Measurements from ENCODE around the gene GLT6D1.
"Not testable (repeated sequence)": the region's sequence is repeated elsewhere in the genome, so short reads cannot be mapped to it uniquely, and the experiment has no call there.

GLT6D1 gene, protein sequence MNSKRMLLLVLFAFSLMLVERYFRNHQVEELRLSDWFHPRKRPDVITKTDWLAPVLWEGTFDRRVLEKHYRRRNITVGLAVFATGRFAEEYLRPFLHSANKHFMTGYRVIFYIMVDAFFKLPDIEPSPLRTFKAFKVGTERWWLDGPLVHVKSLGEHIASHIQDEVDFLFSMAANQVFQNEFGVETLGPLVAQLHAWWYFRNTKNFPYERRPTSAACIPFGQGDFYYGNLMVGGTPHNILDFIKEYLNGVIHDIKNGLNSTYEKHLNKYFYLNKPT

DNA sequence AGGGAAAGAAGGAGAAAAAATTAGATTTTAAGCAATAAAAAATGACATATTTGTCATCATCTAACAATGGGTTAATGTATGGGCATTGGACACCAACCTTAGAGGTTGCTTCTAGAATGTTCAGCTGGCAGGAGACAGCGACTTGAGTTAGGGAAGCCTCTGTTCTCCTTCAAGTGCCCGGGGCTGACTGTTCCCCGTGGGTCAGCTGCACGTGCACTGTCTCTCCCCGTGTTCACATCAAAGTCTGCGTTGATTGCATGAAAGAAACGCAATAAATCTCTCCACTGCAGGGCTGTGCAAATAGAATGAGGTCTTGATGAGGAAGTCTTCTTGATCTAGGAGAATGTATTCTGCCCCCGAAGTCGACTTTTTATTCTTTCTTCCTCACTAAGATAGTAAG is at the start of gene GLT6D1:
Gene GLT6D1 (minus strand): TSS at position 345 of the 400 bp plus-strand sequence. CDS start 353 bp downstream, outside the sequence.
- DNase-seq (ENCODE audit: low read depth, low spot score): no peak

GRCh38 chr9:135689011-135689410 is 49.7 kb upstream of the GLT6D1 start:
- no peak for DNase-seq (ENCODE audit: low read depth, low spot score)

DNA sequence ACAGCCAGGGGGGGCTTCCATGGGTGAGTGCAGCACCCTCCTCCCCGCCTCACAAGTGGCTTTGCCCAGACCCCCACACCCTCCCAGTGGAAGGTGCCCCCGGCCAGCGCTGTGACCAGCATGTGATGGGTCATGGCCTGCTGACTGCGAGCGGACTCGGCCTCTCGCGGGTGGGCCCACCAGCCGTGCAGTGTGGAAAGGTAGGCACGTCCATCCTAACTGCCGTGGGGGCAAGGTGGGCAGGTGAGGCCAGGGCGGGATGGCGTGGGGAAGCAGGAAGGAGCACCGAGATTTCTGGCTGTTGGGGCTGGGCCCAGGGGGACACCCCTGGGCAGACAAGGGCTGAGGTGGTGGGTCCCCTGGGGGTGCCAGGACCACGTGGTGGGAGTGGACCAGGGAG is 47.9 kb upstream of the GLT6D1 start:
- DNase-seq (ENCODE audit: low read depth, low spot score): no peak

GRCh38 chr9:135684691-135685090 is 45.4 kb upstream of the GLT6D1 start:
- no peak for DNase-seq (ENCODE audit: low read depth, low spot score)

DNA sequence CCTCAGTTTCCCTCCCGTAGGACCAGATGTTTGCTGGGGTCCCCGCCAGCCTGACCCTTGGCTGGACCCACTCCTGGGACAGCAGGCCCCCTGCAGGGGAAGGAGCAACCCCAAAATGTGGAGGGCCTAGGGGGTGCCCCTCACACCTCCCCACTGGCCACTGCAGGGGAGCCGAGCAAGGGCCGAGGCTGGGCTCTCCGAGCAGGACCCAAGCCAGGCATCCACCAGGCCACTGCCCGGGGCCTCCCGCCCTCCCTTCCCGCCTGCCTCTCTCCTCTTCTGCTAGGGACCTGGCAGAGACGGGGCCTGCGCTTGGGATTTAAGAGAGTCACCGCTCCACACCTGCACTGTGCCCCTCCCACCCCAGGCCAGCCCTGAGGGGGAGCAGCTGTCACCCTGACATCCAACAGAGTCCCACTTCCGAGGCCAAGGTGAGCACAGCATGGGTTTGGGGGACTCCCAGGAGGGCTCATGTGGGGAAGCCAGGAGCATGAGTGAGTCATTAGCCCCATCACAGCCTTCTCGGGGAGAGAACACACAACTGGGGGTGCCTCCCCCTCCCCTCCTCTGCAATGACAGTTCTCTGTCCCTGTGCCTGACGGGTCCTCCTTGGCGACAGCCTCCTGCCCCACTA is 44.2 kb upstream of the GLT6D1 start:
- DNase-seq (ENCODE audit: low read depth, low spot score): no peak

- no peak for DNase-seq (ENCODE audit: low read depth, low spot score)
Measured at GRCh38 chr9:135681161-135681560, 41.8 kb upstream of the GLT6D1 start.

- DNase-seq (ENCODE audit: low read depth, low spot score): no peak
Measured at GRCh38 chr9:135680056-135680455, 40.7 kb upstream of the GLT6D1 start.

DNA sequence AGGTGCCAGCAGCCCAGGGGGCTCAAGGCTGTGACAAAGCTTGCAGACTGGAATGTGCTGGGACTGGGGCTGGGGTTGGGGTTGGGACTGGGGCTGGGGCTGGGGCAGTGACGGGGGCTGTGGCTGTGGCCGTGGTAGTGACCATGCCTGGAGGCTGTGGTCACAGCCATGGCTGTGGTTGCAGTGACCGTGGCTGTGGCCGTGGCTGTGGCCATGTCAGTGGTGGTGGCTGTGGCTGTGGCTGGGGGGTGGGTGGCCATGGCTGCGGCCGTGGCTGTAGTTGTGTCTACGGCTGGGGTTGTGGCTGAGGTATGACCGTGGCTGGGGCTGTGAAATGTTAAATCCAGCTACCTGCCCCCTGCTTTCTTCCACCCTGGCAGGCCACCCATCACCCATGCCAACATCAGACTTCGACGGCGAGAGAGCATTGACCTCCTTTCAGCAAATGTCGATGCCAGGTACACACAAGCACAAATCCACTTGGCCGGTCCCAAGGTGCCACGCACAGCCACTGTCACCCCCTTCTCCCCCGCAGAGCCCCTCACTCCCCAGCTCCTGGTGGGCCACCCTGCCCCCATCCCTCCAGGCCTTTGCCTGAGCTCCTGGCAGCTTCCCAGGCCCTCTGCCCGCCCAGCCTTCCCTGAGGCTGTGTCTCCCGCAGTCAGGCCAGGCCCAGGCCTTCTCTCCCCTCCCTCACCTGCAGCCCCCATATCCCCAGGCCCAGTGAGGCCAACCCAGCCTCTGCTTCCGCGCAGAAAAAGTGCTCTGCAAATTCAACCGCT is 39.1 kb upstream of the GLT6D1 start:
- no peak for DNase-seq (ENCODE audit: low read depth, low spot score)

DNA sequence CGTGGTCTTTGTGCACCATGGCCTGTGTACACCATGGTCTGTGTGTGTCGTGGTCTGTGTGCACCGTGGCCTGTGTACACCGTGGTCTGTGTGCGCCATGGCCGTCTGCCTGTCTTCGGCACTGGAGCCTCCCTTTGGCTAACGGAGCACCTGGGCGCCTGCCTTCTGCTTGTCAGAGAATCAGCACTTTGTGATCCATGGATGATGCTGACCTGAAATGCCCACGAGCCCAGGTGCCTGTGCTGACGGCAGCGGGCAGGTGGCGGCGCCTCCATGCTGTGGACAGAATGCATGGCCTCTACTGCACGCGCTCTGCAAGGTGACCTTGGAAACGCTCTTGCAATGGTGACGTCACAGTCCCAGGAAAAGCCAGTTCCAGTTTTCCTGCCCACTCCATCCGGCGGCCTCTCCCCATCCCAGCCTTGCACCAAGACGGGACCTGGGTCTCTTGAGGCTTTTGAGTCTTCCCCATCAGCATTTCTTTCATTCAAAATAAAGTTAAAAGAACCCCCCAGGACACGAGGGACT is 38.4 kb upstream of the GLT6D1 start:
- no peak for DNase-seq (ENCODE audit: low read depth, low spot score)

GRCh38 chr9:135676891-135677290 is 37.6 kb upstream of the GLT6D1 start:
- DNase-seq (ENCODE audit: low read depth, low spot score): no peak

GRCh38 chr9:135674977-135675376 is 35.6 kb upstream of the GLT6D1 start:
- DNase-seq (ENCODE audit: low read depth, low spot score): no peak

DNA sequence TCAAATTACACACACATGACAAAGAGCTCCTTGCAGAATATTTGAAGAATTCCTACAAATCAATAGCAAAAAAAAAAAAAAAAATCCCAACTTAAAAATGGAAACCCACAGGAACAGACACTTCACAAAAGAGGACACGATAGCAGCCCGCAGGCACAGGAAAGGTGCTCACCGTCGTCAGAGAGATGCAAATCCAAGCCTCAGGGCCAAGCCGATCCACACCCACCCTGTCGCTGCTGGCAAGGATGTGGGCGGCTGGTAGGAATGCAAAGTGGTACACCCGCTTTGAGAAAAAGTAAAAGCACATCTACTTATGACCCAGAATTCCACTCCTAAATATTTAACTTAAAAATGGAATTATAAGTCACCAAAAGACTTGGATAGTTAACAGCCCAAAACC is 34.6 kb upstream of the GLT6D1 start:
- DNase-seq (ENCODE audit: low read depth, low spot score): no peak

DNA sequence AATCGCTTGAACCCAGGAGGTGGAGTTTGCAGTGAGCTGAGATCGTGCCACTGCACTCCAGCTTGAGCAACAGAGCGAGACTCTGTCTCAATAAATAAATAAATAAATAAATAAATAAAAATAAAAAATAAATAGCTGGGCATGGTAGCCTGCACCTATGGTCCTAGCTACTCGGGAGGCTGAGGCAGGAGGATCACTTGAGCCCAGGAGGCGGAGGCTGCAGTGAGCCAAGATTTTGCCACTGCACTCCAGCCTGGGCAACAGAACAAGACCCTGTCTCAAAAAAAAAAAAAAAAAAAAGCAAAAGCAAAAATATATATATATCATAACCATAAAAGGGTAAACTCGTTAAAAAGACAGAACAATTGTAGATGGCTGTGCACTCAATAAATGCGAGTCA is 33.4 kb upstream of the GLT6D1 start:
- DNase-seq (ENCODE audit: low read depth, low spot score): not testable (repeated sequence)

DNA sequence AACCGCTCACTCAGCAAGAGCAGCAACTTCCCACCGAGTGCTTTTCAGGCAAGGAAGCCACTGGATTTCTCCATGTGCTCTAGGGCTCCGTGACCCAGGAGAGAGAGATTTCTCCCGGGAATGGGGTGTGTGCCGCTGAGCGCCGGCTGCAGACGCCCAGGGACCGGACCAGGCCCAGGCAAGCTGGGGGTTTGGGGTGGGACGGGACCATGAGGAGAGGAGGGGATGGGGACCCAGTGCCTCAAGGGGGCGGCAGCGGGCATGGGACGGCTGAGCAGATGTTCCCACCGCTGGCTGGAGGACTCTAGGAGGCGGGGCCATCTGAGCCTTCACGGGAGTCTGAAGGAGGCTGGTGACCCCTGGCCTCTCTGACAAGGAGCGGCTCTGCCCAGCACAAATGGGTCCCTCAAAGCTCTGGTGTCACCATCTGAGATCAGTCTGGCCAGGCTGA is 32.3 kb upstream of the GLT6D1 start:
- peak; percentile 23 for DNase-seq (ENCODE audit: low read depth, low spot score)

GRCh38 chr9:135670721-135671590 is 31.6 kb upstream of the GLT6D1 start:
- no peak for DNase-seq (ENCODE audit: low read depth, low spot score)

DNA sequence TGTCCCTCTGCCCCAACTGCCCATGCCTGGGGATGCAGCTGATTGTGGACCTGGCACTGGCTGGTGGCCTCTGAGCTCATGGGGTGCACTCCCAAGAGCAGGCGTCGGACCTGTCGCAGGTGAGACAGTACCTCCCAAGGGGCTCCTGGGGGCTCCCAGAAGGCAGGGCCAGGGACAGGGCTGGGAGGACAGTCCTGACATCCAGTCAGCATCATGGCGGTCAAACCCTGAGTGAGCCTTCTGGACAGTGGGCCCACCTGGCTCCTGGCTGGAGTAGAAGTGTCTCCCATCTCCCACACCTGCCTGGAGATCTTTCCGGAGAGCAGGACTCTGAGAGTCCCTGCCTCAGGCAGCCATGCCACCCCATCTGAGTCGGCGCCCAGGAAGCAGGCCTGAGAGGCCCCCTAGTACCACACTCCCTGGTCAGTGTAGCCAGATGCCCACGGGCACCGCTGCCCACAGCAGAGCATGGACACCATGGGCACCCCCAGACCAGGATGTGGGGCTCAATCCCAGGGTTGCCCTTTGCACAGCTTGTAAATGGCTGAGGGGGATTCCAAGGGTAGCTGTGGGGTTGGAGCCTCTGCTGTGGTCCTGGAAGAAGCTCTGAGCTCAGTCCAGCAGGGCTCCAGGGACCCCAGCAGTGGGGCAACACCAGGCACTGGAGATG is 30.4 kb upstream of the GLT6D1 start:
- DNase-seq (ENCODE audit: low read depth, low spot score): no peak

DNA sequence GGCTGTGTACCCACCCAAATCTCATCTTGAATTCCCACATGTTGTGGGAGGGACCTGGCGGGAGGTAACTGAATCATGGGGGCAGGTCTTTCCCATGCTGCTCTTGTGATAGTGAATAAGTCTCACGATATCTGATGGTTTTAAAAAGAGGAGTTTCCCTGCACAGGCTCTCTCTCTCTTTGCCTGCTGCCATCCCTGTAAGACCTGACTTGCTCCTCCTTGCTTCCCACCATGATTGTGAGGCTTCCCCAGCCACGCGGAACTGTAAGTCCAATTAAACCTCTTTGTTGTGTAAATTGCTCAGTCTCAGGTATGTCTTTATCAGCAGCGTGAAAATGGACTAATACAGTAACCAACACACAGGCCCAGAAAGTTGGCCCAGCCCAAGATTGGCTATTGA is 29.7 kb upstream of the GLT6D1 start:
- not testable (repeated sequence) for DNase-seq (ENCODE audit: low read depth, low spot score)

- no peak for DNase-seq (ENCODE audit: low read depth, low spot score)
Measured at GRCh38 chr9:135667463-135668001, 28.2 kb upstream of the GLT6D1 start.

- no peak for DNase-seq (ENCODE audit: low read depth, low spot score)
Measured at GRCh38 chr9:135666534-135667462, 27.5 kb upstream of the GLT6D1 start.

Data from iPS DF 19.7 (cell line).